ENCODE results near the gene DYSF. TPM values are rescaled to one million over a fixed set of nuclear protein-coding genes. Genes with fewer than 3 reads are reported as not detected.

The DYSF gene
- polyA plus RNA-seq, 1 donor (not counting 4 experiments of a cell fraction or from before 2014, with no cell fraction given), result 8.2 TPM

DNA sequence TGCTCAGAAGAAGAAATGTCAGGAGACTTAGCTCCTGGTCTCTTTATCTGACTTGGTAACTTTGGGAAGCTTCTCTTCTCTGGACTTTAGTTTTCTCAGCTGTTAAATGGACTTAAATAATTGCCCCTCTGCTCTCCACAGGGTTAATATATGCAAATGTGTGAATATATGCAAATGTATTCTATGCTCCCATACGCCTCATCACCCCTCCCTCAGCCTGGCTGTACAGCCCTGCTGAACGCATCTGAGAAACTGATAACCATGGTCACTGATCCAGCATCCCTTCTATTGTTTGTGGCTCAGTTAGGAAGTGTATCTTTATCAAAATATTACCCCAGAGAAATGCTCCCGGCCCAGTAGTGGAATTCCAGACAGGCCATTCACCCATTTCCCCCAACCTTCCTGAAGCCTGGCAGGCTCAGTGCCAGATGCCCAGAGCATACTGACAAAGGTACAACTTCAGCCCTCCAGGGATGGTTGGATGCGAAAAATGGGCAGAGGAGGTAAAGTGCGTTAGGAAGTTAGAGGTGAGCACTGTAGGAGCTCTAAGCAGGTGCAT is 103.4 kb downstream of the DYSF start:
- H3K9ac ChIP-seq (ENCODE audit: control insufficient read depth, extremely low read depth, insufficient read depth, low read length), result no peak overlapping the region

GRCh38 chr2:71557321-71557720 is 104.0 kb downstream of the DYSF start:
- Histone ChIP-seq H3K9me3 (ENCODE audit: control insufficient read depth, low read depth, low read length) (no peaks in the 10 kb centered on the region), H3K27ac (ENCODE audit: control insufficient read depth, insufficient read depth, low read length) (no peak overlapping the region), H3K4me1 (ENCODE audit: control insufficient read depth, extremely low read depth, insufficient read depth, low read length) (no peaks in the 10 kb centered on the region), H4K20me1 (ENCODE audit: control insufficient read depth, extremely low read depth, insufficient read depth, low read length) (no peaks in the 10 kb centered on the region), H3K4me3 (ENCODE audit: control insufficient read depth in 2 of 3, extremely low read depth in 1 of 3, insufficient read depth in 2 of 3, low read depth in 1 of 3, low read length in 3 of 3) (no peak overlapping the region), H3K36me3 (ENCODE audit: control insufficient read depth in 2 of 2, extremely low read depth in 1 of 2, insufficient read depth in 2 of 2, low read length in 2 of 2) (peaks cover 0 to 2% of the 10 kb centered on the region in 2 experiments), H3K4me2 (ENCODE audit: control insufficient read depth, extremely low read depth, insufficient read depth, low read depth, low read length) (no peak overlapping the region), H2AFZ (ENCODE audit: control insufficient read depth, low read length) (no peak overlapping the region), H3K79me2 (ENCODE audit: control insufficient read depth, insufficient read depth, low read length) (no peaks in the 10 kb centered on the region), H3K9ac (ENCODE audit: control insufficient read depth, extremely low read depth, insufficient read depth, low read length) (no peak overlapping the region), H3K9me1 (ENCODE audit: control insufficient read depth, extremely low read depth, insufficient read depth, low read length) (no peaks in the 10 kb centered on the region), H3K27me3 (ENCODE audit: control insufficient read depth, extremely low read depth, insufficient read depth, low read length) (peaks cover 19% of the 10 kb centered on the region)
- FAIRE-seq, result no peak
- no peak for DNase-seq (ENCODE audit: low read depth, low spot score)
- dilution Hi-C loops (cut with MboI; ENCODE audit: extremely low pct_ligation_motif_present, low sequenced_read_pairs), result no loop called here
- TF ChIP-seq CTCF (optimal IDR thresholded peaks at IDR 0.05 in 1 of 3, IDR thresholded peaks at IDR 0.05 in 1 of 3, conservative IDR thresholded peaks at IDR 0.05 in 1 of 3; ENCODE audit: extremely low read depth in 1 of 3, insufficient read depth in 2 of 3, low read length in 3 of 3), result no peak
- TF ChIP-seq EZH2 (IDR thresholded peaks at IDR 0.05; ENCODE audit: low read length), result no peak

More for the DNA sequence above, 103.4 kb downstream of the DYSF start:
- Histone ChIP-seq H3K27me3 (ENCODE audit: control insufficient read depth, extremely low read depth, insufficient read depth, low read length) (peaks cover 18% of the 10 kb centered on the region), H3K27ac (ENCODE audit: control insufficient read depth, insufficient read depth, low read length) (no peak overlapping the region), H3K36me3 (ENCODE audit: control insufficient read depth in 2 of 2, extremely low read depth in 1 of 2, insufficient read depth in 2 of 2, low read length in 2 of 2) (peaks cover 0 to 2% of the 10 kb centered on the region in 2 experiments), H4K20me1 (ENCODE audit: control insufficient read depth, extremely low read depth, insufficient read depth, low read length) (no peaks in the 10 kb centered on the region), H3K4me2 (ENCODE audit: control insufficient read depth, extremely low read depth, insufficient read depth, low read depth, low read length) (no peak overlapping the region), H3K4me3 (ENCODE audit: control insufficient read depth in 2 of 3, extremely low read depth in 1 of 3, insufficient read depth in 2 of 3, low read depth in 1 of 3, low read length in 3 of 3) (no peak overlapping the region), H3K4me1 (ENCODE audit: control insufficient read depth, extremely low read depth, insufficient read depth, low read length) (no peaks in the 10 kb centered on the region), H2AFZ (ENCODE audit: control insufficient read depth, low read length) (no peak overlapping the region), H3K9me1 (ENCODE audit: control insufficient read depth, extremely low read depth, insufficient read depth, low read length) (no peaks in the 10 kb centered on the region), H3K79me2 (ENCODE audit: control insufficient read depth, insufficient read depth, low read length) (no peaks in the 10 kb centered on the region), H3K9me3 (ENCODE audit: control insufficient read depth, low read depth, low read length) (no peaks in the 10 kb centered on the region)
- FAIRE-seq (no peak), DNase-seq (ENCODE audit: low read depth, low spot score) (no peak)
- no peak for TF ChIP-seq EZH2 (IDR thresholded peaks at IDR 0.05; ENCODE audit: low read length)
- no peak for TF ChIP-seq CTCF (optimal IDR thresholded peaks at IDR 0.05 in 1 of 3, IDR thresholded peaks at IDR 0.05 in 1 of 3, conservative IDR thresholded peaks at IDR 0.05 in 1 of 3; ENCODE audit: extremely low read depth in 1 of 3, insufficient read depth in 2 of 3, low read length in 3 of 3)
- dilution Hi-C loops (cut with MboI; ENCODE audit: extremely low pct_ligation_motif_present, low sequenced_read_pairs), result no loop called here

All from keratinocyte (primary cell).